SK-N-MC (cell line): ENCODE data around the gene PRRC2B.

Experiments used
- EZH2 ChIP-seq: fragments of 200-600 bp; sonication (generic); IDR thresholded peaks from one replicate; pipeline ENCODE4 v1.6.1; 2017; ENCODE audit warnings: antibody characterized with exemption
- POLR2AphosphoS5 ChIP-seq: IDR thresholded peaks from 2 replicates; pipeline ENCODE4 v1.6.1; 2012; ENCODE audit warnings: mild to moderate bottlenecking, low read depth, low read length, borderline replicate concordance

GRCh38 chr9:131436376-131436775 lies 42.5 kb downstream of the PRRC2B start:
- TF ChIP-seq EZH2: no peak
- no peak for TF ChIP-seq POLR2AphosphoS5
